ENCODE results near the gene CEP350. TPM values are rescaled to one million over a fixed set of nuclear protein-coding genes. Genes with fewer than 3 reads are reported as not detected.

The CEP350 gene
- total RNA-seq, 4 donors from 2014 or later: 40.0 to 60.3 (median 57.3) TPM

DNA sequence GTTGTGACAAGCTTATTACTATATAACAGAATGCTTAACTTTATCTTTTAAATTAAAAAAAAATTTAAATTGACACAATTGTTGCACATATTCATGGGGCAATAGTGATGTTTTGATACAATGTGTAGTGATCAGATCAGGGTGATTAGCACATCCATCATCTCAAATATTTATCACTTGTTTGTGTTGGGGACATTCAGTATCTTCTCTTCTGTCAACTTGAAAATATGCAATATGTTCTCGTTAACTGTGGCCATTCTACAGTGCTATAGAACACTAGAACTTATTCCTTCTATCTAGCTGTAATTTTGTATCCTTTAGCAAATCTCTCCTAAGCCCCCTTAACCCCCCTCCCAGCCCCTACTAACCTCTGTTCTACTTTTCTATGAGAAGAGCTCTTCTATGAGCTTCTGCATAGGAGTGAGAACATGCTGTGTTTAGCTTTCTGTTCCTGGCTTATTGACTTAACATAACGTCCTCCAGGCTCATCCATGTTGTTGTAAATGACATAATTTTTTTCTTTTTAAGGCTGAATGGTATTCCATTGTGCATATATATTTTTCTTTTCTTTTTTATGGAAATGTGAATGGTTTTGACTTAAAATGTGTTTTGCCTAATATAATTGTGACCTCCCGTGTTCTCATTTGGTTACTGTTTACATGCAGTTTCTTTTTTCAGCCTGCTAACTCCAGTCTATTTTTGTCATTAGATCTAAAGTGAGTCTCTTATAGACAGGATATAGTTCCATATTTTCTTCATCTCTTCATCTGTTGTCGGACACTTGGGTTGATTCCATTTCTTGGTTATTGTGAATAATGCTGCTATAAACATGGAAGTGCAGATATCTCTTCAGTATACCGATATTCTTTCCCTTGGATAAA is 23.8 kb downstream of the CEP350 start:
- 77 to 87% methylated on average over 5 of the region's 5 CpGs for WGBS, 2 donors (ENCODE audit: low coverage in 1 of 2)
- Histone ChIP-seq H3K4me1 (peaks cover 4 to 31% (median 7%) of the 10 kb centered on the region in 4 donors), H3K4me3 (no peak overlapping the region), H3K9me3 (peaks cover 0 to 4% of the 10 kb centered on the region in 2 donors), H3K36me3 (no peaks in the 10 kb centered on the region), H3K27ac (no peak overlapping the region), H3K27me3 (no peaks in the 10 kb centered on the region)
- in situ Hi-C loops (cut with MboI; ENCODE audit: low pct_ligation_motif_present in 1 of 4, low pct_unique_long_range_greater_than_20kb in 1 of 4, low sequenced_read_pairs in 3 of 4): no loop called here
- intact Hi-C loops (cut with DNase I; ENCODE audit: low total_unique reads): no loop called here
- DNase-seq: no peak
- no peak for TF ChIP-seq POLR2AphosphoS5 (IDR thresholded peaks at IDR 0.05)
- no peak for TF ChIP-seq POLR2A (IDR thresholded peaks at IDR 0.05)
- TF ChIP-seq EP300 (IDR thresholded peaks at IDR 0.05; ENCODE audit: low read depth): no peak

DNA sequence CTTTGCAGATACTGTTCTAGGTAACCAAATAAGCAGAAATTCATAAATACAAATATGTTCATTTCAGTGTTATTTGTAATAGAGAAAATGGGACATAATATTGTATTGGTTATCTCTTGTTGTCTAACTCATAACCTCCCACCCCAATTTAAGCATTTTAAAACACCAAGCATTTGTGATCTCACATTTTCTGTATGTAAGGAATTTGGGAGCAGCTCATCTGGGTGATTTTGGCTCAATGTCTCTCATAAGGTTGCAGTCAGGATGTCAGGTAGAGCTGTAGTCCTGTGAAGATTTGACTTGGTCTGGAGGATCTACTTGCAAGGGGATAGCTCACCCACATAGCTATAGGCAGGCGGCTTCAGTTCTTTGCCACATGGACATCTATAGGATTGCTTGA is 29.5 kb downstream of the CEP350 start:
- 93 to 100% methylated on average over 1 of the region's 1 CpG for WGBS, 2 donors (ENCODE audit: low coverage in 1 of 2)
- in situ Hi-C loops (cut with MboI; ENCODE audit: low pct_ligation_motif_present in 1 of 4, low pct_unique_long_range_greater_than_20kb in 1 of 4, low sequenced_read_pairs in 3 of 4): no loop called here
- DNase-seq: no peak
- no peak overlapping the region for H3K4me3 ChIP-seq
- TF ChIP-seq POLR2A (IDR thresholded peaks at IDR 0.05): no peak
- TF ChIP-seq, protein P1, sequence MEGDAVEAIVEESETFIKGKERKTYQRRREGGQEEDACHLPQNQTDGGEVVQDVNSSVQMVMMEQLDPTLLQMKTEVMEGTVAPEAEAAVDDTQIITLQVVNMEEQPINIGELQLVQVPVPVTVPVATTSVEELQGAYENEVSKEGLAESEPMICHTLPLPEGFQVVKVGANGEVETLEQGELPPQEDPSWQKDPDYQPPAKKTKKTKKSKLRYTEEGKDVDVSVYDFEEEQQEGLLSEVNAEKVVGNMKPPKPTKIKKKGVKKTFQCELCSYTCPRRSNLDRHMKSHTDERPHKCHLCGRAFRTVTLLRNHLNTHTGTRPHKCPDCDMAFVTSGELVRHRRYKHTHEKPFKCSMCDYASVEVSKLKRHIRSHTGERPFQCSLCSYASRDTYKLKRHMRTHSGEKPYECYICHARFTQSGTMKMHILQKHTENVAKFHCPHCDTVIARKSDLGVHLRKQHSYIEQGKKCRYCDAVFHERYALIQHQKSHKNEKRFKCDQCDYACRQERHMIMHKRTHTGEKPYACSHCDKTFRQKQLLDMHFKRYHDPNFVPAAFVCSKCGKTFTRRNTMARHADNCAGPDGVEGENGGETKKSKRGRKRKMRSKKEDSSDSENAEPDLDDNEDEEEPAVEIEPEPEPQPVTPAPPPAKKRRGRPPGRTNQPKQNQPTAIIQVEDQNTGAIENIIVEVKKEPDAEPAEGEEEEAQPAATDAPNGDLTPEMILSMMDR (IDR thresholded peaks at IDR 0.05): no peak
- TF ChIP-seq POLR2AphosphoS5 (IDR thresholded peaks at IDR 0.05): no peak
- no peak for TF ChIP-seq EP300 (IDR thresholded peaks at IDR 0.05; ENCODE audit: low read depth)
- no peaks in the 10 kb centered on the region for H3K4me1 ChIP-seq
- H3K27me3 ChIP-seq: no peaks in the 10 kb centered on the region
- intact Hi-C loops (cut with DNase I; ENCODE audit: low total_unique reads): no loop called here
- peaks cover 0 to 4% of the 10 kb centered on the region in 2 donors for H3K9me3 ChIP-seq
- H3K36me3 ChIP-seq: peaks cover 0 to 6% (median 1%) of the 10 kb centered on the region in 4 donors
- no peak overlapping the region for H3K27ac ChIP-seq

DNA sequence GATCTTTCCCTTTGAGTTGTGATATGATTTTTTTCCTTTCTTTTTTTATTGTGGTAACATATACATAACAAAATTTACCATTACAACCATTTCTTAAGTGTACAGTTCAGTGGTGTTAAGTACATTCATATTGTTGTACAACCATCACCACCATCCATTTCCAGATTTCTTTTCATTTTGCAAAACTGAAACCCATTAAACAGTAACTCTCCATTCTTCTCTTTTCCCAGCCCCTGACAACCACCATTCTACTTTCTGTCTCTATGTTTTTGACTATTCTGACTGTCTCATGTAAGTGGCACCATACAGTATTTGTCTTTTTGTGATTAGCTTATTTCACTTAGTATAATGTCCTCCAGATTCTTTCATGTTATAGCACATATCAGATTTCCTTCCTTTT is 30.3 kb downstream of the CEP350 start:
- intact Hi-C loops (cut with DNase I; ENCODE audit: low total_unique reads): no loop called here
- no peak overlapping the region for H3K4me3 ChIP-seq

DNA sequence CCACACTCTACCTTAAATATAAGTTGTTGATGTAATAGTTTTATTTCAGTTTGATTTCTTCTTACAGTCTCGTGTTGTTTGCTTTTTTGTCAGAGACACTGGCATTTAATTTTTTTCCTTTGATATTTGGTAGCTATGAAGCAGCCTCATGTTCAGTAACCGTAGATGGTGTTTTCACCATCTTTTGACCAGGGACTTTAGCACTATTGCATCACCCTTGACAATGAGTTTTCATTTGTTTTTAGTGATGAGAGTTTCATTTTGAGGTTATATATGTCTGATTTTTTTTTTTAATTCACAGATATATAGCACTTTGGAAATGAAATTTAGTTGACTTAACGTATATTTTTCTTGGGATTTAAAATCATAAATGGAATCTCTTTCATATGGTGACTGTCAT is 36.2 kb downstream of the CEP350 start:
- Histone ChIP-seq H3K36me3 (peaks cover 0 to 15% (median 6%) of the 10 kb centered on the region in 4 donors), H3K4me3 (no peak overlapping the region), H3K27ac (no peak overlapping the region), H3K27me3 (no peaks in the 10 kb centered on the region), H3K9me3 (no peaks in the 10 kb centered on the region), H3K4me1 (no peaks in the 10 kb centered on the region)
- no peak for DNase-seq
- in situ Hi-C loops (cut with MboI; ENCODE audit: low pct_ligation_motif_present in 1 of 4, low pct_unique_long_range_greater_than_20kb in 1 of 4, low sequenced_read_pairs in 3 of 4): no loop called here
- intact Hi-C loops (cut with DNase I; ENCODE audit: low total_unique reads): no loop called here
- 93 to 94% methylated on average over 3 of the region's 3 CpGs for WGBS, 2 donors (ENCODE audit: low coverage in 1 of 2)
- TF ChIP-seq, protein P1 (IDR thresholded peaks at IDR 0.05): no peak
- TF ChIP-seq POLR2AphosphoS5 (IDR thresholded peaks at IDR 0.05): no peak

More for the DNA sequence above, 30.3 kb downstream of the CEP350 start:
- Histone ChIP-seq H3K4me1 (no peaks in the 10 kb centered on the region), H3K27ac (no peak overlapping the region), H3K9me3 (no peaks in the 10 kb centered on the region), H3K36me3 (peaks cover 0 to 6% (median 2%) of the 10 kb centered on the region in 4 donors), H3K27me3 (no peaks in the 10 kb centered on the region)
- DNase-seq: no peak
- TF ChIP-seq EP300 (IDR thresholded peaks at IDR 0.05; ENCODE audit: low read depth) (no peak), POLR2AphosphoS5 (IDR thresholded peaks at IDR 0.05) (no peak), POLR2A (IDR thresholded peaks at IDR 0.05) (no peak)
- TF ChIP-seq, protein P1 (IDR thresholded peaks at IDR 0.05): no peak
- in situ Hi-C loops (cut with MboI; ENCODE audit: low pct_ligation_motif_present in 1 of 4, low pct_unique_long_range_greater_than_20kb in 1 of 4, low sequenced_read_pairs in 3 of 4): no loop called here

Measured in transverse colon (tissue), 4 donors.